Stimulated activated CD4-positive, alpha-beta T cell treated with anti-CD3 and anti-CD28 coated beads, TNF-alpha, amount 100 ng/mL, for 24 hours (primary cell): ENCODE data around the gene ETV1.

ENCODE experiments used
- DNase-seq, 3 experiments: peaks; one replicate each; pipeline ENCODE4 v3.0.0-alpha.2; 2020; ENCODE audit warnings: low read depth in 3 of 3

Gene ETV1

GRCh38 chr7:13879994-13880686 is 109.3 kb downstream of the ETV1 start:
- no peak for DNase-seq

- DNase-seq = no peak
Measured at GRCh38 chr7:13879143-13879542, 110.3 kb downstream of the ETV1 start.

- DNase-seq = no peak
Measured at GRCh38 chr7:13878154-13878553, 111.3 kb downstream of the ETV1 start.

GRCh38 chr7:13875496-13876074 is 113.9 kb downstream of the ETV1 start:
- no peak for DNase-seq

GRCh38 chr7:13874783-13875182 is 114.7 kb downstream of the ETV1 start:
- no peak for DNase-seq

- DNase-seq = no peak
Measured at GRCh38 chr7:13872709-13873108, 116.8 kb downstream of the ETV1 start.

- DNase-seq = no peak
Measured at GRCh38 chr7:13871008-13871407, 118.5 kb downstream of the ETV1 start.

- DNase-seq = no peak
Measured at GRCh38 chr7:13860734-13861133, 128.7 kb downstream of the ETV1 start.

GRCh38 chr7:13856012-13856411 is 133.5 kb downstream of the ETV1 start:
- DNase-seq = no peak

GRCh38 chr7:13852281-13852968 is 137.0 kb downstream of the ETV1 start:
- no peak for DNase-seq

GRCh38 chr7:13851736-13852135 is 137.7 kb downstream of the ETV1 start:
- DNase-seq = no peak

GRCh38 chr7:13850185-13850752 is 139.2 kb downstream of the ETV1 start:
- peak in 2 of 3 experiments; percentile 7 to 38 for DNase-seq

- no peak for DNase-seq
Measured at GRCh38 chr7:13849163-13849892, 140.1 kb downstream of the ETV1 start.

- DNase-seq = no peak
Measured at GRCh38 chr7:13848681-13849131, 140.8 kb downstream of the ETV1 start.

GRCh38 chr7:13846386-13846785 is 143.1 kb downstream of the ETV1 start:
- DNase-seq = no peak

GRCh38 chr7:13845601-13846000 is 143.9 kb downstream of the ETV1 start:
- DNase-seq = no peak

GRCh38 chr7:13844954-13845353 is 144.5 kb downstream of the ETV1 start:
- DNase-seq = no peak

- no peak for DNase-seq
Measured at GRCh38 chr7:13841284-13841683, 148.2 kb downstream of the ETV1 start.
